MM.1S (cell line): ENCODE measurements around the gene GRK1.

Experiments used
- CTCF ChIP-seq: fragments of 300-600 bp; sonication (generic); IDR thresholded peaks from 2 replicates; pipeline ENCODE4 v1.5.1; 2016; ENCODE audit warnings: antibody characterized with exemption, low read length, mixed read lengths
- EZH2 ChIP-seq: fragments of 300-600 bp; sonication (generic); optimal IDR thresholded peaks from 2 replicates; pipeline ENCODE3; 2017; ENCODE audit warnings: low read depth, mild to moderate bottlenecking, antibody characterized with exemption, low read length, mixed read lengths

GRCh38 chr13:113656003-113656588 lies 10.9 kb upstream of the GRK1 start:
- TF ChIP-seq CTCF = no peak
- TF ChIP-seq EZH2 = no peak
